H1 (cell line): ENCODE measurements around the gene SEMA6A. TPM values are rescaled to one million over a fixed set of nuclear protein-coding genes. Genes with fewer than 3 reads are reported as not detected.

Source experiments
- CTCF ChIP-seq, 3 experiments: IDR thresholded peaks; 1 replicate in 2 of 3; 2 replicates in 1 of 3; pipeline versions ENCODE4 v1.5.1 to v1.6.1; 2011; ENCODE audit warnings: low read length in 3 of 3, mild to moderate bottlenecking in 3 of 3, inconsistent platforms in 2 of 3, low read depth in 1 of 3, moderate library complexity in 1 of 3; ENCODE audit not compliant: insufficient read depth in 1 of 3; ENCODE audit errors: control extremely low read depth in 1 of 3
- polyA plus RNA-seq, 7 experiments: library from polyadenylated mRNA; depleted of rRNA in 3 of 7; stranded (reverse) in 5 of 7; unstranded in 2 of 7; fragments of >200 nt in 5 of 7; fragments of 200-250 nt in 2 of 7; gene quantifications; 1 replicate in 5 of 7; 2 replicates in 1 of 7; 4 replicates in 1 of 7; pipeline versions ENCODE4 v1.2.1 to v1.2.3, GENCODE V29; 2011 to 2013; ENCODE audit warnings: missing spikeins in 2 of 7, mixed read lengths in 2 of 7
- total RNA-seq: library from RNA; stranded (reverse); fragmentation: NEBNext Ultra II Directional; extraction: Animal tissue kit (Norgen Biotek cat#: 25700); gene quantifications from 2 replicates; pipeline ENCODE4 v1.2.1, GENCODE V29; 2021

SEMA6A gene
- total and polyA plus RNA-seq, 2 of the 8 experiments (the other 6 are each of a cell fraction or from before 2014, with no cell fraction given): 78.3 to 277 TPM

GRCh38 chr5:116476897-116477537 is 97.6 kb downstream of the SEMA6A start (continued):
- no peak for TF ChIP-seq CTCF (IDR thresholded peaks at IDR 0.05; ENCODE audit: control extremely low read depth in 1 of 3, insufficient read depth in 1 of 3, low read depth in 1 of 3, low read length in 3 of 3)
